Measurements from ENCODE around the gene SLC39A3. TPM values are rescaled to one million over a fixed set of nuclear protein-coding genes. Genes with fewer than 3 reads are reported as not detected.

SLC39A3 gene
- total RNA-seq, 1 experiment from 2014 or later = 32.4 TPM

GRCh38 chr19:2747349-2747748 is 7.5 kb upstream of the SLC39A3 start:
- Histone ChIP-seq H3K23ac (ENCODE audit: insufficient read length, low read depth, low read length) (no peak overlapping the region), H4K91ac (ENCODE audit: insufficient read length, low read depth, low read length) (no peak overlapping the region), H3K79me2 (ENCODE audit: insufficient read depth, low read length) (no peaks in the 10 kb centered on the region), H3K18ac (ENCODE audit: insufficient read length, low read depth, low read length) (no peak overlapping the region), H2AK5ac (ENCODE audit: insufficient read length, low read length) (no peak overlapping the region), H2BK15ac (ENCODE audit: low read depth, low read length) (no peak overlapping the region), H3K4me1 (ENCODE audit: insufficient read depth, low read length) (no peaks in the 10 kb centered on the region), H3K27me3 (ENCODE audit: insufficient read depth, low read length) (no peaks in the 10 kb centered on the region; the same call in 1 of the 2 replicates), H2AFZ (ENCODE audit: low read length) (no peak overlapping the region), H2BK120ac (ENCODE audit: low read depth, low read length, poor library complexity, severe bottlenecking) (no peak overlapping the region), H4K20me1 (ENCODE audit: control insufficient read depth, insufficient read depth, insufficient read length) (no peaks in the 10 kb centered on the region), H3T11ph (ENCODE audit: low read length) (no peak overlapping the region), H3K27ac (ENCODE audit: insufficient read length, low read depth, low read length) (no peak overlapping the region), H2BK12ac (ENCODE audit: insufficient read length, low read depth, low read length) (no peak overlapping the region), H2BK5ac (ENCODE audit: insufficient read length, low read length) (no peak overlapping the region), H3K9ac (ENCODE audit: extremely low read depth, insufficient read length, low read length) (no peak overlapping the region), H3K4me2 (ENCODE audit: insufficient read depth, insufficient read length, low read length) (no peak overlapping the region), H3K79me1 (ENCODE audit: insufficient read depth, low read depth, low read length, poor library complexity, severe bottlenecking) (no peaks in the 10 kb centered on the region), H3K23me2 (ENCODE audit: insufficient read length, low read depth, low read length, poor library complexity, severe bottlenecking) (no peaks in the 10 kb centered on the region), H3K14ac (ENCODE audit: insufficient read depth, low read length) (no peak overlapping the region), H4K8ac (replicated peaks; ENCODE audit: insufficient read length, low read depth, low read length) (no peak overlapping the region), H3K4ac (ENCODE audit: low read depth, low read length) (no peak overlapping the region), H2BK20ac (ENCODE audit: low read depth, low read length, poor library complexity, severe bottlenecking) (no peak overlapping the region), H3K9me3 (ENCODE audit: control insufficient read depth, low read depth, low read length) (no peaks in the 10 kb centered on the region), H4K5ac (ENCODE audit: insufficient read length, low read depth, low read length) (no peak overlapping the region), H3K56ac (ENCODE audit: insufficient read length, low read depth, low read length) (no peak overlapping the region)
- no peak for TF ChIP-seq CTCF (conservative IDR thresholded peaks at IDR 0.05)
- no CpG with 5 or more reads among the region's 7 CpGs for WGBS (ENCODE audit: extremely low coverage, insufficient read length, low lambda C conversion rate)
- no peaks in the 10 kb centered on the region for H3K9me3 Mint-ChIP-seq
- no peaks in the 10 kb centered on the region for H3K4me1 Mint-ChIP-seq
- no peak for DNase-seq
- no peaks in the 10 kb centered on the region for H3K36me3 Mint-ChIP-seq (ENCODE audit: insufficient read depth in 1 of 3, low read depth in 3 of 3)
- no peak overlapping the region for H3K4me3 Mint-ChIP-seq
- peaks cover 48% of the 10 kb centered on the region for H3K27me3 Mint-ChIP-seq (ENCODE audit: low read depth)
- no peak overlapping the region for H3K27ac Mint-ChIP-seq
